Activated CD8-positive, alpha-beta memory T cell treated with anti-CD3 and anti-CD28 coated beads, Interleukin-2, amount 50 U/mL, for 24 hours (primary cell): Measurements from ENCODE around the gene ZC3H7A.

Experiments
- DNase-seq: peaks from one replicate; pipeline ENCODE4 v3.0.0-alpha.2; 2020; ENCODE audit errors: extremely low read depth

The ZC3H7A gene

DNA sequence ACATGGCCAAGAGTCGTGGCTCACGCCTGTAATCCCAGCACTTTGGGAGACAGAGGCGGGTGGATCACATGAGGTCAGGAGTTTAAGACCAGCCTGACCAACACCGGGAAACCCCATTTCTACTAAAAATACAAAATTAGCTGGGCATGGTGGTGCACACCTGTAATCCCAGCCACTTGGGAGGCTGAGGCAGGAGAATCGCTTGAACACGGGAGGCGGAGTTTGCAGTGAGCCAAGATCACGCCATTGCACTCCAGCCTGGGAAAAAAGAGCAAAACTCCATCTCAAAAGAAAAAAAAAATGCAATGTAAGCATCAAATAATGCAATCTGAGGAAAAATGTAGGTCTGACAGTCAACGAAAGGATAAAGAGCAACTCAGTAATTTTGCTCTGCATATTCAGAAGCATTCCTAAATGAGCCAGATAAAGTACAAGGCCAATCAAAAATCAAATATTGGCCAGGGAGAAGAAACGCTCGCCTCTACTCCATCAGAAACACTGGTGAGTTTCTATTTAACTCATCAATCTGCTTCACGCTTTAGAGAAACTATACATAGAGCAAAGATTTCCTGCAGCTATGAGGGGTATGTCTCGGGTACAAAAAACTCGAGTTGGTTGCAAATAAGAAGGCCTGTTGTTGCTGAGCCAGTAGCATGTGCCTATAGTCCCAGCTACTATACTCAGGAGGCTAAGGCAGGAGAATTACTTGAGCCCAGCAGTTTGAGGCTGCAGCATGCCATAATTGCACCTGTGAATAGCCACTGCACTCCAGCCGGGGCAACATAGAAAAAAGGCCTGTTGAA, 58.1 kb downstream of the ZC3H7A start:
- no peak for DNase-seq

DNA sequence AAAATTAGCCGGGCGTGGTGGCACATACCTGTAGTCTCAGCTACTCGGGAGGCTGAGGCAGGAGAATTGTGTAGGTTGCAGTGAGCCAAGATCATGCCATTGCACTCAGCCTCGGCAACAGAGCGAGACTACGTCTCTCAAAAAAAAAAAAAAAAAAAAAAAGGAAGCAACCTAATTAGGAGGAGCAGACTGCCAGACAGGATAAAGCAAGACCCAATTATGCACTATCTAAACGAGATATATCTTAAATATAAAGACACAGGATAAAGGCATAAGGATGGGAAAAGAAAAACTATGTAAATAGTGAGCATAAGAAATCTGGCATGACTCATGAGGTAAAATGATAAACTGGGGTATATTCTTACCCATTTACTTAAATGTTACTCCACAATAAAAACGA, 59.3 kb downstream of the ZC3H7A start:
- no peak for DNase-seq

DNA sequence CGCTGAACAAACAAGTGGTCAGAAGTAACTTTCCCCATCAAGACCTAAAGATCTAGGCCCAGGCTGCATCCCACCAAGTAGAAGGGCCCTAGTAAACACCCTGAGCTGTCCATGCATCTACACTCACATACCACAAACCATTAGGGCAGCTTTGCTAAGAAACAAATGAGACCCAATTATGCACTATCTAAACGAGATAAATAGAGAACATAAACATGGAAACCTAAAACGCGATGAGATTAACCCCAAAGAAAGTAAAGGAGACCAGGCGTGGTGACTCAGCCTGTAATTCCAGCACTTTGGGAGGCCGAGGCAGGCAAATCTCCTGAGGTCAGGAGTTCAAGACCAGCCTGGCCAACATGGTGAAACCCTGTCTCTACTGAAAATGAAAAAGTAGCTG, 60.2 kb downstream of the ZC3H7A start:
- DNase-seq = no peak

DNA sequence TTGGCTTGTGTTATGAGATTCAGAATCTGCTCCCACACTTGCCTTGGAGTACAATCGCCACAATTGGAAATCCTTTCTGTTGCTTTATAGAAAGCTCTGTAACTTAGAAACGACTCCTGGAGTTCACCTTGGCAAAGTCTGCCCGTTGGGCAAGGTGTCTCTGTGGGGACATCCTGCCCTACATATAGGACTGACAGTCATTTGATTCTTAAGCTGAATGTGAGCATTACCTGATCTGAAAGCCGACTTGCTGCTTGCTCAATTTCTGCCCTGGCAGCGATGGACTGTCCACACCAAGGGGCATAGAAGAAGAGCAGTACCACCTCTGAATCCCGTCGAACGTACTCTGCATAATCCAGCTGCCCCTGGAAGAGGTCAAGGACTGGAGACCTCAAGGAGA, 61.3 kb downstream of the ZC3H7A start:
- DNase-seq = no peak

GRCh38 chr16:11734653-11735043, 62.4 kb downstream of the ZC3H7A start:
- DNase-seq = no peak

GRCh38 chr16:11734025-11734652, 62.9 kb downstream of the ZC3H7A start:
- no peak for DNase-seq

DNA sequence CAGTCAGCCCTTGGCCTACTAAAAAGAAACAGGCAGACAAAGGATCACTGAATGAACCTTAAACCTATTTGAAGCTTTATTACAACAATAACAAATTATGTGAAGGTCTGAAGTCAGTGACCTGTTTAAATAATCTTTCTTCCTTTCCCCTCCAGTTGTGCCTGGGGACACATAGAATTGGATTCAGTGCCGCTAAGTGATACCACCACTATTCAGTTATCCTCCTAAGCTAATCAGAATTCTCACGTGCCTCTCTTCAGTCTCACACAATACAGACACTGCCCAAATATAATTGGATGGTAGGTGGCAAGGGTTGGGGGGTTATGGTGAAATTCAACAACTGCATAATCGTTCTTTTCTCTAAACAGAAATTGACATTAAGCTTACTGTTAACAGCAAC, 65.8 kb downstream of the ZC3H7A start:
- no peak for DNase-seq

GRCh38 chr16:11729787-11730186, 67.3 kb downstream of the ZC3H7A start:
- no peak for DNase-seq

DNA sequence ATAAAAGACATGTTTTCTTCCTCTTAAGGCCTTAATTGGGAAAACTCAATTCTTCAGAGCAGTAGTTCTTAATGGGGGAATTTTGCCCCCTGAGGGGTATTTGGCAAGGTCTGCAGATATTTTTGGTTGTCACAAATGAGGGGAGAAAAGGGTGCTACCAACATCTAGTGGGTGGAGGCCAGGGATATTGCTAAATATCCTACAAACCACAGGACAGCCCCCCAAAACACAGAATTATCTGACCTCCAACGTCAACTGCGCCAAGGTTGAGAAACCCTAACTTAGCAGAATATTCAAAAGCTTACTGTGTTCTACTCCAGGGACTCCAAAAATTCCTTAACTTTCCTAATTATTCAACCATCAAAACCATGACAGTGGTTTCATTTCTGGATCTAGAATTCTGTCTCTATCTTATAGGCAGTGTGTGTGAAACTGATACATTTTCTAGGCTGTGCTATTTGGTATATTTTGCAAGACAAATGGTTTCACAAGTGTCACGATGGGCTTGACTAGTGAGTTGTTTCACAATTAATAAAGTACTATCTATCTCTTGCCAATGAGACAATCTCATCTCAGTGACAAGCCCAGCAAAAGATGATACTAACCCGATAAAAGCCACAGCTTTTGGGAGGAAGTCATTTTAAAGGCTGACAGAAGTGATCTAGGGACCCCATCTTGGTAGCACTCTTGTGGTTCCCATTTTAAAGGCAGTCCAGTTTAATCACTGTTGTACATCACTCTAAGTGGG, 69.1 kb downstream of the ZC3H7A start:
- DNase-seq = no peak

- no peak for DNase-seq
These were observed 71.0 kb downstream of the ZC3H7A start for GRCh38 chr16:11726008-11726407.

DNA sequence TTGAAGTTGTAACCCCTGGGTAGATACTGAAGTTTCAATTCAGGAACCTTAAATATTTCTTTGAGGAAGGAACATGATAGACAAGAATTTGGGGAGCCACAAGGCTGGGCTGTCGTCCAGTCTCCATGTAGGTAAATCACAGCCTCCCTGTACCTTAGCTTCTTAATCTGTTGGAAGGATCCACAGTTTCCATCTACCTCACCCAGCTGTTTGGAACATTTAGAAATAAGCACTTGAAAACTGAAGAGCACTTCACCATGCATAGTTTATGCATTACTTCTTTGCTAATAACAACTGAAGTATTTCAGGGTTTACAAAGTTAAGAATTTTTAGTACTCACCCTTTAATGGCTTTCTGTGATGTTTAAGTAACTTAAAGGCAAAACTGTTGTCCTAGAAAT, 71.6 kb downstream of the ZC3H7A start:
- no peak for DNase-seq

DNA sequence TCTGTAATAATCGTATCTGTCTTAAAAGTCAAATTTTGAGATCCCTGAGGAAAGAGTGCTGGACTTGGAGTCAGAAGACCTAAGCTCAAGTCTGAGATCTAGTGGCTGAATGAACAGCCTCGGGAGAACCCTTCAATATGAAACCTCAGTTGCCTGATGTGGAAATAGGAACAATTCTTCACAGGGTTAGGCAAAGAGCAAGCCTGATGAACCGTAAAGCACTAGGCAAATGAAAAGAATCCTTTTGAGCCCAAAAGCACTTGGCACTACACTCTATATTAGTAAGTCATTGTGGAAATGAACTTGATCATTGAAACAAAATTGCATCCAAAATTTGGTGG, 74.6 kb downstream of the ZC3H7A start:
- no peak for DNase-seq

DNA sequence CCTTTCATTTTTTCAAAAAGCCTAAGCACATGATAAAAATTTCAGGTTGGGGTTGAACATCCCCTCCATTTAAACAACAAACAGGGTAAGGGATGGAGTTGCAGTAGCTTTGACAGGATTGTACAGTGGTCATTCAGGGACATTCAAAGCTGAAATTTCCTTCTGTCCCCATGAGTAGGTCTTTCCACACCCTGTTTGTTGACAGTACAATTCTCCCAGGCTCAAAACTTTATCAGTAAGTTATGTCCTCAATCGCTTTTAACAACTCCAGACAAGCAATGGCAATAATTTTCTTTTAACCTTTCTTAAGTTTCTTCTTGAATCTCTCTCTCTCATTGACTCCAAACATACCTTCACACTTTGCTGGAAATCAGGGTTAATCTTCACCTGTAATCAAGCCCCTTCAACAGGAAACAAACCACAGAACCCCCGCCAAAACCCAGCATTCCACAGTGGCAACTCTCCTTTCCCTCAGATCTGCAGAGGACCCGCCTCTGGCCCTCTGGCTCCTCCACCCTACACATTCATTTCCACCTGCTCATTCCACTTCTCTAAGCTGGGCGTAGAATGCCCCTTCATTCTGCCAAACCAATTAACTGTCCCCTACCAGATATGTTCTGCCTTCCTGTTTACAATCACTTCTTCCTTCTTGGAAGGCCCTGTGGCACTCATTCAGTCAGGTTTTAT, 75.1 kb downstream of the ZC3H7A start:
- DNase-seq = no peak

- DNase-seq = no peak
These were observed 77.3 kb downstream of the ZC3H7A start for GRCh38 chr16:11719762-11720161.

- DNase-seq = no peak
These were observed 77.9 kb downstream of the ZC3H7A start for GRCh38 chr16:11719171-11719570.

DNA sequence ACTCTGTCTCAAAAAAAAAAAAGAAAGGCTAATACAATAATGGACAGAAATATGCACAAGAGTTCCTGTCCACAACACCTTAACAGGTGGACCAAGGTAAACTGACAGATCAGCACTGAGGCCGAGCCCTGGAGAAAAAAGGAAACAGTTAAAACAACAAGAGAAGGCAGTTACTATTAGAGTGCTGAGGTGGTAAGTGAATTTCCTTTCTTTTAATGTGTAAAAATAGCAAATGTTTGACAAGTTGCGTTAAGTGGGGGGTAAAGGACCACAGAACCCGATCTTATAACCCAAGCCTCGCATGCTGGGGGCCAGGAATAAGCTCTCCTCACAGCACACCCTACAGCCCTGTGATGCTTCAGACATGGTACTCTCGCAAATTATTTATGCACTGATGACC, 79.2 kb downstream of the ZC3H7A start:
- no peak for DNase-seq

GRCh38 chr16:11716336-11716735, 80.7 kb downstream of the ZC3H7A start:
- no peak for DNase-seq

DNA sequence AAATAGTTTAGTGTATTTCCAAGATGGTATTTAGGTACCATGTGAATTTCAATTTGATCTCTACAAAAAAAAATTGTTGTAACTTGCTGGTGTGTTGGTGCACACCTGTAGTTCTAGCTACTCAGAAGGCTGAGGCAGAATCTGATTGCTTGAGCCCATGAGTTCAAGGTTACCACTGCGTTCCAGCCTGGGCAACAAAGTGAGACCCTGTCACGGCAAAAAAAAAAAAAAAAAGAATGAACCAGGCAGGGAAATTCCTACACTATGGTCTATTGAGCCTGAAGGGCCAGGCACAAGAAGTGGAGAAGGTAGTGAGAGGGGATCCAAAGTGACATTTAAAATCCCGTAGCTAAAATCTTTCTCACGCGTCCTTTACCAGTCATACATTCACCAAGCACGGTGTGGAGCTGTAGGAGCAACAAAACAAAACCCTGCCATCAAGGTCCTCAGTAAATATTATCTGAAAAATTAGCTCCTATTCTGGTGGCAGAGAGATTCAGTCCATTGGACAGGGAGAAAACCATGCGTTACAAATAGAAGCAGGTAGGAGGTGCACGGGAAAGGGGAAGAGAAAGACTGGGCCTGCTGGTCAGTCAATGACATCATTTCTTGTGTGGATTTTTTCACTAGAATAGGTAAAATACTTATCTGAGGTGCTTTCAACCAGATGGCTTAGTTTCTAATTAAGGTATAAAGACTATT, 81.7 kb downstream of the ZC3H7A start:
- no peak for DNase-seq

DNA sequence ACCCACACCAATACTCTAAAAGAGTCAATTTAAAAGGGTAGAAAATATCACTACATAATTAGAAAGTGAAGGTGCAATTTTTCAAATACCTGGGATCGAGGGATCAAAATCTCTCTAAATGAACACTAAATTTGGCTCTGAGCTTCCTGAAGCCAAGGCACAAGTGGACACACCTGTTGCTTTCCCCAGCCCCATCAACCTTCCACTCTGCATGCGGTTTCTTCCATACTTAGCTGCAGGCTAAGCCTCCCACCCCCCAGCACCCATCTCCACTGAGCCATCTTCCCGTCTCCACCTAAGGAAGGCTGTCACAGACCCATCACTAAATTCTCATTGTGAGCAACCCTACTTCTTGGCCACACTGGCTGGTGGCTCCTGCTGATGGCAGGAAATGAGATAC, 84.9 kb downstream of the ZC3H7A start:
- no peak for DNase-seq

DNA sequence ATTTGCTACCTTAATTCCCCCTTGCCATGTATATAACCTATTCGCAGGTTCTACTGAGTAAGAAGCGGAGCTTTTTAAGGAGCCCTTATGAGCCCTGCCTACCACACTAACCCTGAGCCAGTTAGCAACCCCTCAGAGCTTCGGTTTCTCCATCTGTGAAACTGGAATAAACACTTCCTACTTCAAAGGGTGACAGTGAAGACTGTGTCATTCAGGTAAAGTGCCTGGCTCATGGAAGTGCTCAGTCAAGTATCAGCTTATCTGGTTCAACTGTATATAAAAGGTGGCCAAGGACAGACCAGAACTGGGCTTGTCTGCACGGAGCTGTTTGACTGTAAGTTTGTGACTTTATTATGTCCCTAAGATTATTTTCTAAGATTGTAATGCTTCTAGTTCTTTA, 85.4 kb downstream of the ZC3H7A start:
- no peak for DNase-seq

GRCh38 chr16:11708421-11708820, 88.6 kb downstream of the ZC3H7A start:
- DNase-seq = no peak

- DNase-seq = no peak
These were observed 89.3 kb downstream of the ZC3H7A start for GRCh38 chr16:11707679-11708197.
